Measurements from ENCODE around the gene FAM186B. TPM values are rescaled to one million over a fixed set of nuclear protein-coding genes. Genes with fewer than 3 reads are reported as not detected.

FAM186B gene
- total RNA-seq, 1 experiment from 2014 or later: 0.39 TPM

DNA sequence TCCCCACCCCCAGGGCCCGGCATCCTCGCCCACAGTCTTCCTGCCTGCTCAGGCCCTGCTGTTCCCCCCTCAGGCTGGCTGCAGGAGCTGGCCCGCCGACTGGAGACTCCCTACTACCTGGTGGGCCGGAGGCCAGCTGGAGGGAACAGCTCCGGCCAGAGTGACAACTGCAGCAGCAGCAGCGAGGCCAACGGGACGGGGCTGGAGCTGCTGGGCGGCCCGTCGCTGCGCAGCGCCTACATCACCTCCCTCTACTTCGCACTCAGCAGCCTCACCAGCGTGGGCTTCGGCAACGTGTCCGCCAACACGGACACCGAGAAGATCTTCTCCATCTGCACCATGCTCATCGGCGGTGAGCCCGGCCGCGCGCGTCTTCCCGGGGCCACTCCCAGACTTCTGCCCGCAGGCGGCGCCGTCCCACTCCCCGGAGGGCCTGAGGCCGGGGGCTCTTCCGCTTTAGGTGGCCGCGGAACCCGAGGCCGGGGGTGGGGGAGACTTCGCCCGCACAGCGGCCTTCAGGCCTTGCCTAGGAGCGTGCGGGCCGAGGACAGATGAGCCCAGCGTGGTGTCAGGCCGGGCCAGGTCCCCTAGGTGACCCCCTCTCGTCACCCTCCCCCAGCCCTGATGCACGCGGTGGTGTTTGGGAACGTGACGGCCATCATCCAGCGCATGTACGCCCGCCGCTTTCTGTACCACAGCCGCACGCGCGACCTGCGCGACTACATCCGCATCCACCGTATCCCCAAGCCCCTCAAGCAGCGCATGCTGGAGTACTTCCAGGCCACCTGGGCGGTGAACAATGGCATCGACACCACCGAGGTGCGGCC, 56.4 kb downstream of the FAM186B start (continued):
- TF ChIP-seq, protein P1, sequence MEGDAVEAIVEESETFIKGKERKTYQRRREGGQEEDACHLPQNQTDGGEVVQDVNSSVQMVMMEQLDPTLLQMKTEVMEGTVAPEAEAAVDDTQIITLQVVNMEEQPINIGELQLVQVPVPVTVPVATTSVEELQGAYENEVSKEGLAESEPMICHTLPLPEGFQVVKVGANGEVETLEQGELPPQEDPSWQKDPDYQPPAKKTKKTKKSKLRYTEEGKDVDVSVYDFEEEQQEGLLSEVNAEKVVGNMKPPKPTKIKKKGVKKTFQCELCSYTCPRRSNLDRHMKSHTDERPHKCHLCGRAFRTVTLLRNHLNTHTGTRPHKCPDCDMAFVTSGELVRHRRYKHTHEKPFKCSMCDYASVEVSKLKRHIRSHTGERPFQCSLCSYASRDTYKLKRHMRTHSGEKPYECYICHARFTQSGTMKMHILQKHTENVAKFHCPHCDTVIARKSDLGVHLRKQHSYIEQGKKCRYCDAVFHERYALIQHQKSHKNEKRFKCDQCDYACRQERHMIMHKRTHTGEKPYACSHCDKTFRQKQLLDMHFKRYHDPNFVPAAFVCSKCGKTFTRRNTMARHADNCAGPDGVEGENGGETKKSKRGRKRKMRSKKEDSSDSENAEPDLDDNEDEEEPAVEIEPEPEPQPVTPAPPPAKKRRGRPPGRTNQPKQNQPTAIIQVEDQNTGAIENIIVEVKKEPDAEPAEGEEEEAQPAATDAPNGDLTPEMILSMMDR (IDR thresholded peaks at IDR 0.05): no peak
- TF ChIP-seq, protein P2, sequence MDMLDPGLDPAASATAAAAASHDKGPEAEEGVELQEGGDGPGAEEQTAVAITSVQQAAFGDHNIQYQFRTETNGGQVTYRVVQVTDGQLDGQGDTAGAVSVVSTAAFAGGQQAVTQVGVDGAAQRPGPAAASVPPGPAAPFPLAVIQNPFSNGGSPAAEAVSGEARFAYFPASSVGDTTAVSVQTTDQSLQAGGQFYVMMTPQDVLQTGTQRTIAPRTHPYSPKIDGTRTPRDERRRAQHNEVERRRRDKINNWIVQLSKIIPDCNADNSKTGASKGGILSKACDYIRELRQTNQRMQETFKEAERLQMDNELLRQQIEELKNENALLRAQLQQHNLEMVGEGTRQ (CRISPR knock-in tag; IDR thresholded peaks at IDR 0.05): peak; percentile 19; the same call in 1 of the 2 replicates
- TF ChIP-seq, protein P3, sequence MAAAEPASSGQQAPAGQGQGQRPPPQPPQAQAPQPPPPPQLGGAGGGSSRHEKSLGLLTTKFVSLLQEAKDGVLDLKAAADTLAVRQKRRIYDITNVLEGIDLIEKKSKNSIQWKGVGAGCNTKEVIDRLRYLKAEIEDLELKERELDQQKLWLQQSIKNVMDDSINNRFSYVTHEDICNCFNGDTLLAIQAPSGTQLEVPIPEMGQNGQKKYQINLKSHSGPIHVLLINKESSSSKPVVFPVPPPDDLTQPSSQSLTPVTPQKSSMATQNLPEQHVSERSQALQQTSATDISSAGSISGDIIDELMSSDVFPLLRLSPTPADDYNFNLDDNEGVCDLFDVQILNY (CRISPR knock-in tag; IDR thresholded peaks at IDR 0.05): no peak
- TF ChIP-seq TEAD4 (CRISPR knock-in tag; IDR thresholded peaks at IDR 0.05): no peak
- TF ChIP-seq, protein P4, sequence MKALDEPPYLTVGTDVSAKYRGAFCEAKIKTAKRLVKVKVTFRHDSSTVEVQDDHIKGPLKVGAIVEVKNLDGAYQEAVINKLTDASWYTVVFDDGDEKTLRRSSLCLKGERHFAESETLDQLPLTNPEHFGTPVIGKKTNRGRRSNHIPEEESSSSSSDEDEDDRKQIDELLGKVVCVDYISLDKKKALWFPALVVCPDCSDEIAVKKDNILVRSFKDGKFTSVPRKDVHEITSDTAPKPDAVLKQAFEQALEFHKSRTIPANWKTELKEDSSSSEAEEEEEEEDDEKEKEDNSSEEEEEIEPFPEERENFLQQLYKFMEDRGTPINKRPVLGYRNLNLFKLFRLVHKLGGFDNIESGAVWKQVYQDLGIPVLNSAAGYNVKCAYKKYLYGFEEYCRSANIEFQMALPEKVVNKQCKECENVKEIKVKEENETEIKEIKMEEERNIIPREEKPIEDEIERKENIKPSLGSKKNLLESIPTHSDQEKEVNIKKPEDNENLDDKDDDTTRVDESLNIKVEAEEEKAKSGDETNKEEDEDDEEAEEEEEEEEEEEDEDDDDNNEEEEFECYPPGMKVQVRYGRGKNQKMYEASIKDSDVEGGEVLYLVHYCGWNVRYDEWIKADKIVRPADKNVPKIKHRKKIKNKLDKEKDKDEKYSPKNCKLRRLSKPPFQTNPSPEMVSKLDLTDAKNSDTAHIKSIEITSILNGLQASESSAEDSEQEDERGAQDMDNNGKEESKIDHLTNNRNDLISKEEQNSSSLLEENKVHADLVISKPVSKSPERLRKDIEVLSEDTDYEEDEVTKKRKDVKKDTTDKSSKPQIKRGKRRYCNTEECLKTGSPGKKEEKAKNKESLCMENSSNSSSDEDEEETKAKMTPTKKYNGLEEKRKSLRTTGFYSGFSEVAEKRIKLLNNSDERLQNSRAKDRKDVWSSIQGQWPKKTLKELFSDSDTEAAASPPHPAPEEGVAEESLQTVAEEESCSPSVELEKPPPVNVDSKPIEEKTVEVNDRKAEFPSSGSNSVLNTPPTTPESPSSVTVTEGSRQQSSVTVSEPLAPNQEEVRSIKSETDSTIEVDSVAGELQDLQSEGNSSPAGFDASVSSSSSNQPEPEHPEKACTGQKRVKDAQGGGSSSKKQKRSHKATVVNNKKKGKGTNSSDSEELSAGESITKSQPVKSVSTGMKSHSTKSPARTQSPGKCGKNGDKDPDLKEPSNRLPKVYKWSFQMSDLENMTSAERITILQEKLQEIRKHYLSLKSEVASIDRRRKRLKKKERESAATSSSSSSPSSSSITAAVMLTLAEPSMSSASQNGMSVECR (CRISPR knock-in tag; IDR thresholded peaks at IDR 0.05; ENCODE audit: borderline replicate concordance): no peak
- no peak for TF ChIP-seq JUN (CRISPR knock-in tag; IDR thresholded peaks at IDR 0.05)
- TF ChIP-seq ELF4 (CRISPR knock-in tag; IDR thresholded peaks at IDR 0.05; ENCODE audit: low read depth): no peak
- TF ChIP-seq, protein P5, sequence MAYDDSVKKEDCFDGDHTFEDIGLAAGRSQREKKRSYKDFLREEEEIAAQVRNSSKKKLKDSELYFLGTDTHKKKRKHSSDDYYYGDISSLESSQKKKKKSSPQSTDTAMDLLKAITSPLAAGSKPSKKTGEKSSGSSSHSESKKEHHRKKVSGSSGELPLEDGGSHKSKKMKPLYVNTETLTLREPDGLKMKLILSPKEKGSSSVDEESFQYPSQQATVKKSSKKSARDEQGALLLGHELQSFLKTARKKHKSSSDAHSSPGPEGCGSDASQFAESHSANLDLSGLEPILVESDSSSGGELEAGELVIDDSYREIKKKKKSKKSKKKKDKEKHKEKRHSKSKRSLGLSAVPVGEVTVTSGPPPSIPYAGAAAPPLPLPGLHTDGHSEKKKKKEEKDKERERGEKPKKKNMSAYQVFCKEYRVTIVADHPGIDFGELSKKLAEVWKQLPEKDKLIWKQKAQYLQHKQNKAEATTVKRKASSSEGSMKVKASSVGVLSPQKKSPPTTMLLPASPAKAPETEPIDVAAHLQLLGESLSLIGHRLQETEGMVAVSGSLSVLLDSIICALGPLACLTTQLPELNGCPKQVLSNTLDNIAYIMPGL (CRISPR knock-in tag; IDR thresholded peaks at IDR 0.05): peak; percentile 28
- TF ChIP-seq, protein P6, sequence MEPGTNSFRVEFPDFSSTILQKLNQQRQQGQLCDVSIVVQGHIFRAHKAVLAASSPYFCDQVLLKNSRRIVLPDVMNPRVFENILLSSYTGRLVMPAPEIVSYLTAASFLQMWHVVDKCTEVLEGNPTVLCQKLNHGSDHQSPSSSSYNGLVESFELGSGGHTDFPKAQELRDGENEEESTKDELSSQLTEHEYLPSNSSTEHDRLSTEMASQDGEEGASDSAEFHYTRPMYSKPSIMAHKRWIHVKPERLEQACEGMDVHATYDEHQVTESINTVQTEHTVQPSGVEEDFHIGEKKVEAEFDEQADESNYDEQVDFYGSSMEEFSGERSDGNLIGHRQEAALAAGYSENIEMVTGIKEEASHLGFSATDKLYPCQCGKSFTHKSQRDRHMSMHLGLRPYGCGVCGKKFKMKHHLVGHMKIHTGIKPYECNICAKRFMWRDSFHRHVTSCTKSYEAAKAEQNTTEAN (CRISPR knock-in tag; IDR thresholded peaks at IDR 0.05): no peak
- TF ChIP-seq ZNF263 (CRISPR knock-in tag; IDR thresholded peaks at IDR 0.05; ENCODE audit: low read depth): no peak
- TF ChIP-seq KAT7 (CRISPR knock-in tag; IDR thresholded peaks at IDR 0.05; ENCODE audit: borderline replicate concordance): no peak
- TF ChIP-seq, protein P7, sequence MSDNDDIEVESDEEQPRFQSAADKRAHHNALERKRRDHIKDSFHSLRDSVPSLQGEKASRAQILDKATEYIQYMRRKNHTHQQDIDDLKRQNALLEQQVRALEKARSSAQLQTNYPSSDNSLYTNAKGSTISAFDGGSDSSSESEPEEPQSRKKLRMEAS (CRISPR knock-in tag; IDR thresholded peaks at IDR 0.05): peak; percentile 83
- no peak; the same call in 1 of the 2 replicates for TF ChIP-seq ZBTB21 (CRISPR knock-in tag; IDR thresholded peaks at IDR 0.05; ENCODE audit: borderline replicate concordance)
- no peak for TF ChIP-seq FOXP1 (CRISPR knock-in tag; IDR thresholded peaks at IDR 0.05; ENCODE audit: borderline replicate concordance)
- no peak for TF ChIP-seq NFYB (CRISPR knock-in tag; conservative IDR thresholded peaks at IDR 0.05; ENCODE audit: low read depth)
- TF ChIP-seq ZNF121 (CRISPR knock-in tag; IDR thresholded peaks at IDR 0.05): no peak
- TF ChIP-seq MXD4 (CRISPR knock-in tag; IDR thresholded peaks at IDR 0.05; ENCODE audit: borderline replicate concordance): no peak
- TF ChIP-seq, protein P8, sequence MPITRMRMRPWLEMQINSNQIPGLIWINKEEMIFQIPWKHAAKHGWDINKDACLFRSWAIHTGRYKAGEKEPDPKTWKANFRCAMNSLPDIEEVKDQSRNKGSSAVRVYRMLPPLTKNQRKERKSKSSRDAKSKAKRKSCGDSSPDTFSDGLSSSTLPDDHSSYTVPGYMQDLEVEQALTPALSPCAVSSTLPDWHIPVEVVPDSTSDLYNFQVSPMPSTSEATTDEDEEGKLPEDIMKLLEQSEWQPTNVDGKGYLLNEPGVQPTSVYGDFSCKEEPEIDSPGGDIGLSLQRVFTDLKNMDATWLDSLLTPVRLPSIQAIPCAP (CRISPR knock-in tag; IDR thresholded peaks at IDR 0.05): no peak
- TF ChIP-seq, protein P9, sequence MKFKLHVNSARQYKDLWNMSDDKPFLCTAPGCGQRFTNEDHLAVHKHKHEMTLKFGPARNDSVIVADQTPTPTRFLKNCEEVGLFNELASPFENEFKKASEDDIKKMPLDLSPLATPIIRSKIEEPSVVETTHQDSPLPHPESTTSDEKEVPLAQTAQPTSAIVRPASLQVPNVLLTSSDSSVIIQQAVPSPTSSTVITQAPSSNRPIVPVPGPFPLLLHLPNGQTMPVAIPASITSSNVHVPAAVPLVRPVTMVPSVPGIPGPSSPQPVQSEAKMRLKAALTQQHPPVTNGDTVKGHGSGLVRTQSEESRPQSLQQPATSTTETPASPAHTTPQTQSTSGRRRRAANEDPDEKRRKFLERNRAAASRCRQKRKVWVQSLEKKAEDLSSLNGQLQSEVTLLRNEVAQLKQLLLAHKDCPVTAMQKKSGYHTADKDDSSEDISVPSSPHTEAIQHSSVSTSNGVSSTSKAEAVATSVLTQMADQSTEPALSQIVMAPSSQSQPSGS (CRISPR knock-in tag; IDR thresholded peaks at IDR 0.05; ENCODE audit: borderline replicate concordance, low read depth): no peak
- TF ChIP-seq, protein P10, sequence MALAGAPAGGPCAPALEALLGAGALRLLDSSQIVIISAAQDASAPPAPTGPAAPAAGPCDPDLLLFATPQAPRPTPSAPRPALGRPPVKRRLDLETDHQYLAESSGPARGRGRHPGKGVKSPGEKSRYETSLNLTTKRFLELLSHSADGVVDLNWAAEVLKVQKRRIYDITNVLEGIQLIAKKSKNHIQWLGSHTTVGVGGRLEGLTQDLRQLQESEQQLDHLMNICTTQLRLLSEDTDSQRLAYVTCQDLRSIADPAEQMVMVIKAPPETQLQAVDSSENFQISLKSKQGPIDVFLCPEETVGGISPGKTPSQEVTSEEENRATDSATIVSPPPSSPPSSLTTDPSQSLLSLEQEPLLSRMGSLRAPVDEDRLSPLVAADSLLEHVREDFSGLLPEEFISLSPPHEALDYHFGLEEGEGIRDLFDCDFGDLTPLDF (CRISPR knock-in tag; IDR thresholded peaks at IDR 0.05): no peak

Data from WTC11 (cell line).